CD4-positive, alpha-beta T cell treated with Interleukin-21 for 1 hour (primary cell): ENCODE results near the gene CABP1.

ENCODE experiments used
- DNase-seq: peaks from one replicate; pipeline ENCODE4 v3.0.0-alpha.2; 2020

The CABP1 gene

GRCh38 chr12:120698665-120699064 lies 58.2 kb downstream of the CABP1 start:
- no peak for DNase-seq

GRCh38 chr12:120699553-120699952 lies 59.1 kb downstream of the CABP1 start:
- no peak for DNase-seq

GRCh38 chr12:120700886-120701285 lies 60.5 kb downstream of the CABP1 start:
- DNase-seq = no peak

- DNase-seq = no peak
These were observed 62.2 kb downstream of the CABP1 start for GRCh38 chr12:120702637-120703036.

- no peak for DNase-seq
These were observed 63.0 kb downstream of the CABP1 start for GRCh38 chr12:120703311-120703942.

GRCh38 chr12:120705618-120706017 lies 65.2 kb downstream of the CABP1 start:
- DNase-seq = no peak

GRCh38 chr12:120706029-120706428 lies 65.6 kb downstream of the CABP1 start:
- no peak for DNase-seq

- no peak for DNase-seq
These were observed 68.2 kb downstream of the CABP1 start for GRCh38 chr12:120708651-120709050.

- DNase-seq = peak; percentile 77
These were observed 69.8 kb downstream of the CABP1 start, which contains the start of gene UNC119B for GRCh38 chr12:120710031-120710804. Gene UNC119B, plus strand, starts transcription at chr12:120710458. Its CDS starts 17 bp downstream, at chr12:120710475.

GRCh38 chr12:120710805-120711296 lies 70.4 kb downstream of the CABP1 start:
- peak; percentile 34 for DNase-seq

GRCh38 chr12:120711411-120711810 lies 71.0 kb downstream of the CABP1 start:
- DNase-seq = no peak

GRCh38 chr12:120712610-120713009 lies 72.2 kb downstream of the CABP1 start:
- DNase-seq = no peak

- peak; percentile 88 for DNase-seq
These were observed 73.5 kb downstream of the CABP1 start for GRCh38 chr12:120713861-120714482.
